Measurements from ENCODE around the gene TMEM45A.

DNA sequence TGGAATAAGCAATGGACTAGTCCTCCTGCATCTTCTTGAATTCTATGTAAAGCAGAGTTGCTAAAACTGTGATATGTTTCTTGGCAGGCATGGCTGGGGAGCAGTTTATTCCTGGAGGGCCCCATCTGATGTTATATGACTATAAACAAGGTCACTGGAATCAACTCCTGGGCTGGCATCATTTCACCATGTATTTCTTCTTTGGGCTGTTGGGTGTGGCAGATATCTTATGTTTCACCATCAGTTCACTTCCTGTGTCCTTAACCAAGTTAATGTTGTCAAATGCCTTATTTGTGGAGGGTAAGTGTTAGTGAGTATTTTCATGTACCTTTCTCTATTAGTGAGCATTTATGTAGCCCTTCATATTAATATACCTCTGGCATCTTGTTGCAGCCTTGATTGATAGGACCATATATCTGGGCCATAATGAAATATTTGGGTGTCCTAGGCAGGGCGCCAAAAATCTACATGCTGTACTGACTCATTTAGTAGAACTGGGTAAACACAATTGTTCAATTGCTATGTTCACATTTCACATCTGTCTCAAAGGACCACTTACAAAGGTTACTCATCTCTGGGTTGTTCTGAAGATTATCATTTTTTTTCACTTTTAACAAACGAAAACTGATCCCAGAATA is 64.4 kb downstream of the TMEM45A start:
- TF ChIP-seq, protein P1, sequence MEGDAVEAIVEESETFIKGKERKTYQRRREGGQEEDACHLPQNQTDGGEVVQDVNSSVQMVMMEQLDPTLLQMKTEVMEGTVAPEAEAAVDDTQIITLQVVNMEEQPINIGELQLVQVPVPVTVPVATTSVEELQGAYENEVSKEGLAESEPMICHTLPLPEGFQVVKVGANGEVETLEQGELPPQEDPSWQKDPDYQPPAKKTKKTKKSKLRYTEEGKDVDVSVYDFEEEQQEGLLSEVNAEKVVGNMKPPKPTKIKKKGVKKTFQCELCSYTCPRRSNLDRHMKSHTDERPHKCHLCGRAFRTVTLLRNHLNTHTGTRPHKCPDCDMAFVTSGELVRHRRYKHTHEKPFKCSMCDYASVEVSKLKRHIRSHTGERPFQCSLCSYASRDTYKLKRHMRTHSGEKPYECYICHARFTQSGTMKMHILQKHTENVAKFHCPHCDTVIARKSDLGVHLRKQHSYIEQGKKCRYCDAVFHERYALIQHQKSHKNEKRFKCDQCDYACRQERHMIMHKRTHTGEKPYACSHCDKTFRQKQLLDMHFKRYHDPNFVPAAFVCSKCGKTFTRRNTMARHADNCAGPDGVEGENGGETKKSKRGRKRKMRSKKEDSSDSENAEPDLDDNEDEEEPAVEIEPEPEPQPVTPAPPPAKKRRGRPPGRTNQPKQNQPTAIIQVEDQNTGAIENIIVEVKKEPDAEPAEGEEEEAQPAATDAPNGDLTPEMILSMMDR (IDR thresholded peaks at IDR 0.05): no peak
- no peak for TF ChIP-seq POLR2A (IDR thresholded peaks at IDR 0.05)

All from heart left ventricle (tissue), 13 donors.